Keratinocyte (primary cell): ENCODE measurements around the gene UBA6.

ENCODE experiments used
- CTCF ChIP-seq, 3 experiments: IDR thresholded peaks in 1 of 3; conservative IDR thresholded peaks in 1 of 3; optimal IDR thresholded peaks in 1 of 3; 2 replicates in 2 of 3; 3 replicates in 1 of 3; pipeline versions ENCODE3 to v1.5.1; 2011; ENCODE audit warnings: low read length in 3 of 3, mild to moderate bottlenecking in 3 of 3, moderate library complexity in 2 of 3, control low read depth in 1 of 3, inconsistent platforms in 1 of 3; ENCODE audit not compliant: insufficient read depth in 2 of 3; ENCODE audit errors: extremely low read depth in 1 of 3
- EZH2 ChIP-seq: IDR thresholded peaks from one replicate; pipeline ENCODE4 v1.6.1; 2012; ENCODE audit warnings: inconsistent platforms, mild to moderate bottlenecking, low read length, moderate library complexity

- TF ChIP-seq CTCF (optimal IDR thresholded peaks at IDR 0.05 in 1 of 3, IDR thresholded peaks at IDR 0.05 in 1 of 3, conservative IDR thresholded peaks at IDR 0.05 in 1 of 3; ENCODE audit: extremely low read depth in 1 of 3, insufficient read depth in 2 of 3, low read length in 3 of 3) (no peak), EZH2 (no peak)
Observed at GRCh38 chr4:67712650-67713528, 11.9 kb upstream of the UBA6 start.
